ENCODE data around the gene KHSRP. TPM values are rescaled to one million over a fixed set of nuclear protein-coding genes. Genes with fewer than 3 reads are reported as not detected.

The KHSRP gene
- total RNA-seq, 1 experiment from 2014 or later = 160 TPM

- DNase-seq (ENCODE audit: low spot score) = no peak
These were observed 32.2 kb downstream of the KHSRP start for GRCh38 chr19:6392221-6393073.

- DNase-seq (ENCODE audit: low spot score) = no peak
These were observed 37.2 kb downstream of the KHSRP start for GRCh38 chr19:6387372-6387771.

DNA sequence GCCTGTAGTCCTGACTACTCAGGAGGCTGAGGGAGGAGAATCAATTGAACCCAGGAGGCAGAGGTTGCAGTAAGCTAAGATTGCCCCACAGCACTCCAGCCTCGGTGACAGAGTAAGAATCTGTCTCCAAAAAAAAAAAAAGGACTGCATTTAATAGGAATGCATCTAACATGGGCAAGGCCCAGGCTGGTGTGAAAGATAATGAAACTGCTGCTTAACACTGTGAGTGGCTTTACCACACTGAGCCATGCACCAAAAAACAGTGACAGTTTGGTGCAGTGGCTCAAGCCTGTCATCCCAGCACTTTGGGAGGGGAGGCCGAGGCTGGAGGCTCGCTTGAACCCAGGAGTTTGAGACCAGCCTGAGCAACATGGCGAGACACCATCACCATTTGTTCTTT, 40.2 kb downstream of the KHSRP start:
- no peak for DNase-seq (ENCODE audit: low spot score)

DNA sequence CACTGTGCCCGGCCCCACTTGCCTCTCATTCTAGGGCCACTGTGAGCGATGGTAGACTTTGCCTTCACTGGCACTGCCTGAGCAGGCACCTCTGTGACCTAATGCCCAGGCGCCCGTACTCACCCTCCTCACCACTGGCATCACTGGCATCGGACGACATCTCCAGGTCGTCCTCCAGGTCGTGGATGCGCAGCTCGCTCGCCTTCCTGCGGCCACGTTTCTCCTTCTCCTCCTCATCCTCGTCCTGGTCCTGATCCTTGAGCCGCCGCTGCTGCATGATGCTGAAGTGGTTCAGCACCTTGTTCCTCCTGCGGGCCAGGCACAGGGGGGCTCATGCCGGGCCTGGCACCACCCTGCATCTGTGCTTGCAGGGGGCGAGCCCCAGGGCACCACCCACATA, 41.4 kb downstream of the KHSRP start:
- no peak for DNase-seq (ENCODE audit: low spot score)

DNA sequence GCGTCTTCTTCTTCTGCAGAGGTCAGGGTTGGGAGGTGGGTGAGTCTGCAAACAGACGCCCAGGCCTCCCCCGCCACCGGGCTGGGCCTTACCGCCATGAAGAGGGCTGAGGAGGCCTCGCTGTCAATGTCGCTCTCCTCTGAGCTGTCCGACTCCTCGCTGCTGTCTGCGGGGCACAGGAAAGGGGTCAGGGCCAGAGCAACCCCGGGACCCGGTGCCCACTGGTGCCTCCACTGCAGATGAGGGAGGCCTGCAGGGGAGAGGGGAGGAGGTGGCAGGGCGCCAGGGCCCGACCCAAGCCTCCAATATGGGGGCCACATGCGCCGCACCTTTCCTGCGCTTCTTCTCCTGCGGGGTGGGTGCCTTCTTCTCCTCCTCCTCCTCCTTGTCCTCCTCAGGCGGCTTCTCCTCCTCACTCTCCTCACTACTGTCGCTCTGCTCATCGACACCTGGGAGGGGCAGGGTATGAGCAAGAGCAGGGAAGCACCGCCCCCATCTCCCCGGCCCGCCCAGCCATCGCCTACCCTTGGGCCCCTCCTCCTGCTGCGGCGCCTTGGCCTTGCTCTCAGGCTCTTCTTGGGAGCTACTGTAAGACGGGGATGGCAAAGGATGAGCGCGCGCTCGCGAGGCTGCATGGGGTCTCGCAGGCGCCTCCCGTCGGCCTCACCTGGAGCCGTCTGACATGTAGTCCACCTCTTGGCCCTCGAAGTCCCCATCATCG, 43.4 kb downstream of the KHSRP start:
- no peak for DNase-seq (ENCODE audit: low spot score)

DNA sequence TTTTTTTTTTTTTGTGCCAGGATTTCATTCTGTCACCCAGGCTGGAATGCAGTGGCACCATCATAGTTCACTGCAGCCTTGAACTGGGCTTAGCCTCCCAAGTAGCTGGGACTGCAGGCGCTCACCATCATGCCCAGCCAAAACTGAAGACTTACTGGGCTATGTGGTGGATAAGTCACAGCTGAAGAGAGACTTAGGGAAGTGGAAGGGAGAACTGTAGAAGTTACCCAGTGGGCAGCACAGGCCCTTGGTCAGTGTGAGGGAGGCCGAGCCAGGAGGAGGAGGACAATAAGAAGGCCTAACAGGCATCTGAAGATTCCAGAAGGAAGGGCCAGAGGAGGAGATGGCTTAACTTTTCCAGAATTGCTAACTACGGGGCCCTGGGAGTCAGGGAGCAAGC, 44.9 kb downstream of the KHSRP start:
- no peak for DNase-seq (ENCODE audit: low spot score)

DNA sequence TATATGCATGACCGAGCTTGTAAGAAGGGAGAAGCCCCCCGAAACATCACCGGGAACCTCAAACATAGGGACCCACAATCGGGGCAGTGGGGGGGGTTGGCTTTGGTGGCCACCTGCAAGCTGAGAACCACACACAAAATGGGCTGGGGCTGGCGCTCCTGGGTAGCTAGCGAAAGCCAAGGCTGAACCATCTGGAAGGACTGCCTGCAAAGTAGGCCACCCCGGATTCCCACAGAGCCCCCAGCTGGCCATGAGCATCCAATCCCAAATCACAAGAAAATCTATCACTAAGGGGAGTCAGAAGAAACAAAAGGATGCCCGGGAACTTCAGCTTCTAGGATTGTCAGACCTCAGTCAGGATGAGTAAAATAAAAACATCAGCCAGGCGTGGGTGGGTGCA, 46.1 kb downstream of the KHSRP start:
- DNase-seq (ENCODE audit: low spot score) = no peak

- DNase-seq (ENCODE audit: low spot score) = no peak
These were observed 46.6 kb downstream of the KHSRP start for GRCh38 chr19:6378041-6378440.

GRCh38 chr19:6376512-6377190, 48.0 kb downstream of the KHSRP start:
- no peak for DNase-seq (ENCODE audit: low spot score)

DNA sequence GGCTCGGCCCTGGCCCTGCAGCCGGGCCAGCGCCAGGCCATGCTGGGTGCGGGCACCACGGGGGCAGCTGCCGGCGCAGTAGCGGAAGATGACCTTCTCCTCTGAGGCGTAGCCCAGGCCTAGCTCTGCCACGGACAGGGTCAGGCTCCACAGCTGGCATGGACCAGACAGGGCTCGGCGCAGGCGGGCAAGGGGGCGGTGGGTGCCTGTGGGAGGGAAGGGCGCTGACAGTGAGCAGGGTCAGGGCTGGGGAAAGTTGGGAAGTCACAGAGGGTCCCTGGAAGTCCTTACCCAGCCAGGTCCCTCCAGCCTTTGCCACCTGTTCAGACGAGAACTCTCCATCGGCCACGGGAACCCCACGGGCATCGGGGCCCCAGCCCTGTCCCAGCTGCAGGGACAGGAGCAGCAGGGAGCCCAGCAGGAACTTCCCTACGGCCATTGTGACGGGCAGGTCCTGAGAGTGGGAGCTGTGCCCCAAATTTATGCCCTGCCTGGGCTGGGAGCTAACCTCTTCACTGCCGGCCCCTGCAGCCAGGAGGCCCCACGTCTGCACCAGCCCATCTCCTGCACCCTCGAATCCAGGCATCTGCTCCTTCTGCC, 49.1 kb downstream of the KHSRP start, which contains the start of gene PSPN:
Gene PSPN, minus strand, starts transcription at position 523 of the 600 bp plus-strand sequence. Its CDS starts 84 bp downstream, at position 439.
- DNase-seq (ENCODE audit: low spot score) = no peak

DNA sequence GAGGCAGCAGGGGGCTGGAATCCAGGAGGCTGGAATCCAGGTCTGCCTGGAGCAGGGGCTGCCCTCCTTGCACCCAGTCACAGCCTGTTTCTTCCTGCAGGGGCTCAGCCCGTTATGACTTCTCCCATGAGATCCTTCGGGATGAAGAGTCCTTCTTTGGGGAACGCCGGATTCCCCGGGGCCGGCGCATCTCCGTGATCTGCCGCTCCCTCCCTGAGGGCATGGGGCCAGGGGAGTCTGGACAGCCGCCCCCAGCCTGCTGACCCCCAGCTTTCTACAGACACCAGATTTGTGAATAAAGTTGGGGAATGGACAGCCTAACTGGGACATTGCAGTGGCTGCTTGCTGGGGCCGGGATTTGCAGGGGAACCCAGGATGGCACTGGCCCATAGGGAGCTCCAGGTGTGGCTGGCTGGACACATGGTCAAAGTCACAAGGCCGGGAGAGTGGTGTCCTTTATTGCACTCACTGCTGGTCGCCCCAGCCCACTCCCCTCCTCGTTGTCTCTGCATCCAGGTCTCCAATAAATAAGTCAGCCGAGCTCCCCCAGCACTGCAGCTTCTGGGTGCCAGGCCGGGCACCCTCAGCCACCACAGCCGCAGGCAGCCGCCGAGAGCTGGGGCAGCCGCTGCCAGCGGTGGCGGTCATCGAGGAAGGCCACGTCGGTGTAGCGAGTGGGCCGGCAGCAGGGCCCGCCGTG, 49.8 kb downstream of the KHSRP start:
- no peak for DNase-seq (ENCODE audit: low spot score)

DNA sequence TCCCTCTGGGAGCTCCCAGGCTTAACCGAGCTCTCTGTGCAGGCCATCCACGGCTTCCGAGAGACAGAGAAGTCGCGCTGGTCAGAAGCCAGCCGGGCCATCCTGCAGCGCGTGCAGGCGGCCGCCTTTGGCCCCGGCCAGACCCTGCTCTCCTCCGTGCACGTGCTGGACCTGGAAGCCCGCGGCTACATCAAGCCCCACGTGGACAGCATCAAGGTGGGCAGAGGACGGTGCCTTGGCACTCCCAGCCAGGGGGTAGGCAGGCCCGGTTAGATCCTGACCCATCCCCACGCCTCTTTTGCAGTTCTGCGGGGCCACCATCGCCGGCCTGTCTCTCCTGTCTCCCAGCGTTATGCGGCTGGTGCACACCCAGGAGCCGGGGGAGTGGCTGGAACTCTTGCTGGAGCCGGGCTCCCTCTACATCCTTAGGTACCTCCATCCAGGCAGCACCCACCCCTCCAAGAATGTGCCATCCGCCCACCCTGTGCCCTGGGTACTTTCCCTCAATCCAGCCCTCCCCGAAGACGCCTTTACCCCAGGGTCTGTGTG, 50.4 kb downstream of the KHSRP start:
- no peak for DNase-seq (ENCODE audit: low spot score)

DNA sequence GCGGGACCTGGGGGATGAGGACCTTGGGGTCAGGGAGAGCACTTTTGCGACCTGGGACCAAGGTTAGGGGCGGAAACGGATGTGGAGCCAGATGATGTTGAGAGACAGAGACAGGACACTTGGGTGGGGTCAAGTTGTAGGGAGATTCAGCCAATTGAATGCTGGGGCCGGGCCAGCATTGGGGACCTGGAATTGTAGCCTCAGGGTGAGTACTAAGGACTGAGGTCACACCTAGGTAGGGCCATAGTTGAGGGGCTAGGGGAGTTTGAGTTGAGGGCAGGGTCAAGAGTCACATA, 50.9 kb downstream of the KHSRP start:
- DNase-seq (ENCODE audit: low spot score) = no peak

DNA sequence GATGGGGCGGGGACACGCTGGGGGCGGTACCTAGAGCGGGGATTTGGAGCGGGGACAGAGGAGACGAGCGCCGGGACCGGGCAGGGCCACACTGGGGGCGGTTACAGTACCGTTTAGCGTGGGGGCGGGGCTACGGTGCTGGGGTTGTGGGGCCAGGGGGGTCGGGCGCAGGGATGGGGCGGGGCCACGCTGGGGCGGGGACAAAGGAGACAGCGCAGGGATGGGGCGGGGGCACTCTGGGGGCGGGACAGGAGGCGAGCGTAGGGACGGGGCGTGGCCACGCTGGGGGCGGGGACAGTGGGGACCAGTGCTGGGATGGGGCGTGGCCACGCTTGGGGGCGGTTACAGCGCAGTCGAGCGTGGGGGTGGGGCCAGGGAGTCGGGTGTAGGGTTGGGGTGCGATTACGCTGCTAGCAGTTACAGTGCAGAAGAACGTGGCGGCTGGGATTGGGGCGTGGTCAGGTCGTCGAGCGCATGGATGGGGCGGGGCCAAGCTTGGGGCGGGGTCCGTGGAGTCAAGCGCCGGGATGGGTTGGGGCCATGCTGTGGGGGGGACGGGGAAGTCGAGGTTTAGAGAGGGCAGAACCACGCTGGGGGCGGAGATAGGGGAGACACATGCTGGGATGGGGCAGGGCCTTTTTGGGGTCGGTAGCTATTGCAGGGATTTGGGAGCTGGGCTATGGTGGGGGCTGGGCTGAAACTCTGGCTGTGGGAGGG, 51.4 kb downstream of the KHSRP start:
- peak; percentile 93 for DNase-seq (ENCODE audit: low spot score)

- peak; percentile 98 for DNase-seq (ENCODE audit: low spot score)
These were observed 52.0 kb downstream of the KHSRP start, which contains the start of gene ALKBH7 for GRCh38 chr19:6372594-6373095. TSS of gene ALKBH7 (plus strand) at chr19:6372794. CDS start at chr19:6372821, 27 bp downstream.

- DNase-seq (ENCODE audit: low spot score) = no peak
These were observed 60.3 kb downstream of the KHSRP start for GRCh38 chr19:6364353-6364752.

Measured in HT-29 (cell line).